SH-SY5Y (cell line): ENCODE results near the gene KDELR3.

ENCODE experiments used
- GATA2 ChIP-seq: IDR thresholded peaks from 2 replicates; pipeline ENCODE4 v1.6.1; 2011; ENCODE audit warnings: mild to moderate bottlenecking, low read depth, low read length
- GATA3 ChIP-seq: IDR thresholded peaks from 2 replicates; pipeline ENCODE4 v1.6.1; 2011; ENCODE audit warnings: low read depth, mild to moderate bottlenecking, low read length, moderate library complexity

DNA sequence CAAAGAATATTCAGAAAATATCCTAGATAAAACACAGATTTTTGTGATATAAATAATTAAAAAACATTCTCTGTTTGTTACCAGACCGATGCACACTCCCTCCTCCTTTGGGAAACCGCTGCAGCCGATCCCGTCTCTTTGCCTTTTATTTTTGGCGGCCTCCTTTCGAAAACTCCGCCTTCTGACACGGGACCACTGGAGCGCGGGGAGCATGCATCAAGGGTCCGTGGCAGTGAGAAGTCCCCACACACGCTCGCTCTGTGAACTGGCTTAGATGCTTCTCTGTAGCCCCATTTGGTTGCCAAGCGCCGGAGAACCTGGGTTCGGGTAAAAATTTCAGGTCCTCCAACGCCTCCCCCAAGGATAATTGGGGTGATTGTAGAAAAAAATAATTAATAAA is 21.2 kb downstream of the KDELR3 start:
- TF ChIP-seq GATA2 (no peak), GATA3 (no peak)
